SK-N-SH treated with all-trans-retinoic acid at 6 μM for 48 hours (cell line): ENCODE measurements around the gene MEOX1.

Experiments
- CSRNP3 ChIP-seq: fragments of 250-450 bp; sonication (Bioruptor Pico); IDR thresholded peaks from 2 replicates; pipeline ENCODE4 v1.5.1; 2021; ENCODE audit warnings: mild to moderate bottlenecking, moderate library complexity
- ESRRG ChIP-seq: fragments of 250-450 bp; sonication (Bioruptor Pico); IDR thresholded peaks from 2 replicates; pipeline ENCODE4 v1.6.1; 2021; ENCODE audit warnings: mild to moderate bottlenecking
- RARB ChIP-seq: fragments of 250-450 bp; sonication (Bioruptor Pico); IDR thresholded peaks from 2 replicates; pipeline ENCODE4 v1.8.0; 2021; ENCODE audit warnings: mild to moderate bottlenecking, moderate library complexity
- TOX ChIP-seq: fragments of 250-450 bp; sonication (Bioruptor Pico); IDR thresholded peaks from 2 replicates; pipeline ENCODE4 v1.8.0; 2021; ENCODE audit warnings: mild to moderate bottlenecking, moderate library complexity, borderline replicate concordance
- ZC3H10 ChIP-seq: fragments of 250-450 bp; sonication (Bioruptor Pico); IDR thresholded peaks from 2 replicates; pipeline ENCODE4 v1.5.1; 2021; ENCODE audit warnings: mild to moderate bottlenecking, moderate library complexity
- ZFP3 ChIP-seq: fragments of 250-450 bp; sonication (Bioruptor Pico); IDR thresholded peaks from 2 replicates; pipeline ENCODE4 v1.5.0; 2020; ENCODE audit warnings: mild to moderate bottlenecking, moderate library complexity
- ZNF70 ChIP-seq: fragments of 450-650 bp; formaldehyde crosslinking; IDR thresholded peaks from 2 replicates; pipeline ENCODE4 v1.5.0; 2020; ENCODE audit warnings: mild to moderate bottlenecking, moderate library complexity

GRCh38 chr17:43599835-43600234, 61.9 kb downstream of the MEOX1 start:
- TF ChIP-seq ZFP3 (CRISPR knock-in tag), result no peak
- no peak for TF ChIP-seq TOX (CRISPR knock-in tag)
- TF ChIP-seq ESRRG, result no peak
- no peak for TF ChIP-seq CSRNP3 (CRISPR knock-in tag)
- no peak for TF ChIP-seq RARB (CRISPR knock-in tag)
- TF ChIP-seq ZC3H10 (CRISPR knock-in tag), result no peak
- TF ChIP-seq ZNF70 (CRISPR knock-in tag), result no peak
